Psoas muscle (tissue), 8 donors: ENCODE measurements around the gene RNF150. TPM values are rescaled to one million over a fixed set of nuclear protein-coding genes. Genes with fewer than 3 reads are reported as not detected.

Experiments
- ATAC-seq, 4 donors: fragments of 200-7000 bp; cut with Tn5 transposase; one replicate each; pipeline ENCODE4 v1.9.1; 2020; ENCODE audit warnings: moderate library complexity in 3 of 4, mild to moderate bottlenecking in 2 of 4
- DNase-seq, 2 donors: peaks; one replicate each; pipeline ENCODE4 v3.0.0-alpha.2; 2020
- H3K27ac ChIP-seq: fragments of 200-600 bp; one replicate; pipeline ENCODE4 v1.8.0; 2022
- H3K27me3 ChIP-seq, 3 donors: fragments of 200-600 bp in 1 of 3; one replicate each; pipeline versions ENCODE4 v1.6.1 to v1.8.0; 2013 to 2022; ENCODE audit warnings: low read length in 2 of 3, mild to moderate bottlenecking in 2 of 3, moderate library complexity in 1 of 3; ENCODE audit not compliant: insufficient read depth in 3 of 3
- H3K36me3 ChIP-seq, 2 donors: fragments of 200-600 bp in 1 of 2; one replicate each; pipeline versions ENCODE4 v1.6.1 to v1.8.0; 2013 to 2022; ENCODE audit warnings: low read depth in 1 of 2, mild to moderate bottlenecking in 1 of 2, moderate library complexity in 1 of 2; ENCODE audit not compliant: insufficient read depth in 1 of 2
- H3K4me1 ChIP-seq: fragments of 200-600 bp; one replicate; pipeline ENCODE4 v1.8.0; 2022
- H3K4me3 ChIP-seq: fragments of 200-600 bp; one replicate; pipeline ENCODE4 v1.8.0; 2022; ENCODE audit warnings: mild to moderate bottlenecking
- H3K9me3 ChIP-seq: fragments of 200-600 bp; one replicate; pipeline ENCODE4 v1.8.0; 2022
- CTCF ChIP-seq: fragments of 200-600 bp; IDR thresholded peaks from one replicate; pipeline ENCODE4 v1.8.0; 2022; ENCODE audit warnings: antibody characterized with exemption
- WGBS, 3 donors: extraction: QIAGEN DNeasy Blood & Tissue Kit; methylation state at CpG; one replicate each; pipeline versions ENCODE4 v1.1.6 to v1.1.7; 2013; 5-methylcytosine and 5-hydroxymethylcytosine counted together
- intact Hi-C, 2 donors: fragments of 100-400 bp; cut with DNase I; formaldehyde crosslinking; loops; one replicate each; pipeline versions ENCODE4 v1.11.0 to v1.14.2; 2022
- polyA plus RNA-seq, 3 donors: library from polyadenylated mRNA; stranded (reverse); fragments of 200-250 nt; gene quantifications; one replicate each; pipeline ENCODE4 v1.2.3, GENCODE V29; 2013
- total RNA-seq, 4 donors: library from RNA; stranded (reverse); fragmentation: NEBNext Ultra II Directional in 2 of 4; extraction: Animal tissue kit (Norgen Biotek cat#: 25700) in 2 of 4; gene quantifications; one replicate each; pipeline versions ENCODE4 v1.2.1 to v1.2.4, GENCODE V29; 2021 to 2023
- donor health status: healthy with polysubstance abuse.
- donor health status: DM: no; HTN: no; CAD: no; lungs with moderate emphysema.
- donor health status: Bipolar disorder and iron deficiency.
- donor health status: healthy.
- donor health status: DM: yes; HTN: yes; CAD: no.
- donor health status: DM: no; HTN: no; CAD: no.
- donor health status: DM: no; HTN: no; CAD: no.
- donor health status: DM: yes; HTN: yes; CAD: no.

The RNF150 gene
- total and polyA plus RNA-seq, 7 donors = 0.78 to 12.6 (median 3.2) TPM

GRCh38 chr4:141126769-141127168 is 6.5 kb downstream of the RNF150 start:
- Histone ChIP-seq H3K27me3 (no peaks in the 10 kb centered on the region), H3K27ac (no peak overlapping the region), H3K4me1 (peaks cover 43% of the 10 kb centered on the region), H3K9me3 (no peaks in the 10 kb centered on the region), H3K4me3 (no peak overlapping the region), H3K36me3 (no peaks in the 10 kb centered on the region)
- ATAC-seq (no peak), DNase-seq (no peak)
- intact Hi-C loops = loop anchor here in 1 of 2 donors (5.0 kb wide), 1 partner anchor 39 kb away; no protein-coding TSS in a partner anchor
- WGBS, 3 donors = 79 to 83% (median 81%) methylated on average over 4 of the region's 4 CpGs
- no peak for TF ChIP-seq CTCF

GRCh38 chr4:141124224-141124623 is 9.0 kb downstream of the RNF150 start:
- no peak for ATAC-seq
- no peaks in the 10 kb centered on the region for H3K9me3 ChIP-seq
- no peak overlapping the region for H3K4me3 ChIP-seq
- no peaks in the 10 kb centered on the region for H3K36me3 ChIP-seq
- TF ChIP-seq CTCF = no peak
- H3K4me1 ChIP-seq = peaks cover 26% of the 10 kb centered on the region
- intact Hi-C loops = no loop called here
- H3K27me3 ChIP-seq = no peaks in the 10 kb centered on the region
- no peak overlapping the region for H3K27ac ChIP-seq
- no peak for DNase-seq
- 97 to 100% (median 98%) methylated on average over 1 of the region's 1 CpG for WGBS, 3 donors

GRCh38 chr4:141121768-141122454 is 11.4 kb downstream of the RNF150 start:
- Histone ChIP-seq H3K4me3 (no peak overlapping the region), H3K27me3 (no peaks in the 10 kb centered on the region), H3K36me3 (no peaks in the 10 kb centered on the region), H3K4me1 (peaks cover 15% of the 10 kb centered on the region), H3K9me3 (no peaks in the 10 kb centered on the region), H3K27ac (no peak overlapping the region)
- intact Hi-C loops = no loop called here
- ATAC-seq (no peak), DNase-seq (no peak)
- TF ChIP-seq CTCF = no peak
- WGBS, 3 donors = 70 to 77% (median 75%) methylated on average over 9 of the region's 9 CpGs

- no peak for ATAC-seq
- no peaks in the 10 kb centered on the region for H3K27me3 ChIP-seq
- H3K27ac ChIP-seq = no peak overlapping the region
- TF ChIP-seq CTCF = no peak
- H3K9me3 ChIP-seq = no peaks in the 10 kb centered on the region
- no peak for DNase-seq
- H3K4me1 ChIP-seq = peaks cover 7% of the 10 kb centered on the region
- intact Hi-C loops = no loop called here
- 92 to 100% (median 93%) methylated on average over 1 of the region's 1 CpG for WGBS, 3 donors
- no peak overlapping the region for H3K4me3 ChIP-seq
- H3K36me3 ChIP-seq = no peaks in the 10 kb centered on the region
Measured at GRCh38 chr4:141121101-141121500, 12.2 kb downstream of the RNF150 start.

- TF ChIP-seq CTCF = no peak
- no peak overlapping the region for H3K27ac ChIP-seq
- 87 to 90% (median 89%) methylated on average over 5 of the region's 5 CpGs for WGBS, 3 donors
- intact Hi-C loops = no loop called here
- H3K9me3 ChIP-seq = no peaks in the 10 kb centered on the region
- peaks cover 1% of the 10 kb centered on the region for H3K4me1 ChIP-seq
- H3K4me3 ChIP-seq = no peak overlapping the region
- ATAC-seq = no peak
- no peak for DNase-seq
- no peaks in the 10 kb centered on the region for H3K27me3 ChIP-seq
- no peaks in the 10 kb centered on the region for H3K36me3 ChIP-seq
Measured at GRCh38 chr4:141120036-141120593, 13.2 kb downstream of the RNF150 start.
